IMR-90 (cell line): ENCODE measurements around the gene FARSB. TPM values are rescaled to one million over a fixed set of nuclear protein-coding genes. Genes with fewer than 3 reads are reported as not detected.

ENCODE experiments used
- ATAC-seq: fragments of 200-7000 bp; cut with Tn5 transposase; 2 replicates; pipeline ENCODE4 v1.9.1; 2020; ENCODE audit warnings: low read depth, mild to moderate bottlenecking, moderate library complexity
- BruUV-seq: library from RNA; stranded (reverse); fragments of 400-500 nt; replicated peaks from 2 replicates; lab custom pipeline; 2021; lab: Mats Ljungman, UMichigan
- CTCF ChIA-PET: fragments of 300-600 bp; formaldehyde crosslinking; extraction: SDS; loops from one replicate; lab custom pipeline; 2021; ENCODE audit warnings: antibody characterized with exemption; lab: Yijun Ruan, JAX
- POLR2A ChIA-PET: fragments of 300-600 bp; sonication (Branson Sonifier 250); formaldehyde crosslinking; loops from one replicate; lab custom pipeline; 2022; ENCODE audit warnings: antibody characterized with exemption; ENCODE audit not compliant: unreplicated experiment; lab: Charles Lee
- DNase-seq: peaks from one replicate; pipeline ENCODE4 v3.0.0; 2013
- H2AFZ ChIP-seq: replicated peaks from 2 replicates; pipeline ENCODE3; 2013; ENCODE audit warnings: low read length, mild to moderate bottlenecking; ENCODE audit not compliant: poor library complexity
- H2AK5ac ChIP-seq: 2 replicates; pipeline ENCODE4 v1.6.1; 2013; ENCODE audit warnings: low read depth, low read length, inconsistent platforms
- H2AK9ac ChIP-seq: replicated peaks from 2 replicates; pipeline ENCODE3; 2013; ENCODE audit warnings: mild to moderate bottlenecking, low read depth, low read length, moderate library complexity; ENCODE audit not compliant: poor library complexity
- H2BK120ac ChIP-seq: 2 replicates; pipeline ENCODE4 v1.6.1; 2013; ENCODE audit warnings: low read depth, low read length, inconsistent platforms
- H2BK15ac ChIP-seq: 3 replicates; pipeline ENCODE4 v1.6.1; 2013; ENCODE audit warnings: low read depth, low read length, inconsistent platforms
- H2BK20ac ChIP-seq: 2 replicates; pipeline ENCODE4 v1.6.1; 2013; ENCODE audit warnings: low read depth, mild to moderate bottlenecking, inconsistent platforms, low read length, moderate library complexity
- H2BK5ac ChIP-seq: 2 replicates; pipeline ENCODE4 v1.6.1; 2013; ENCODE audit warnings: mild to moderate bottlenecking, low read depth, low read length, inconsistent platforms; ENCODE audit not compliant: poor library complexity, severe bottlenecking
- H3K14ac ChIP-seq: replicated peaks from 2 replicates; pipeline ENCODE4 v1.6.1; 2013; ENCODE audit warnings: low read depth, low read length, inconsistent platforms
- H3K18ac ChIP-seq: 2 replicates; pipeline ENCODE4 v1.6.1; 2013; ENCODE audit warnings: low read depth, low read length, control low read depth
- H3K23ac ChIP-seq: 2 replicates; pipeline ENCODE4 v1.6.1; 2013; ENCODE audit warnings: low read depth, low read length, inconsistent platforms
- H3K27ac ChIP-seq: 2 replicates; pipeline ENCODE4 v1.5.1; 2013; ENCODE audit warnings: mild to moderate bottlenecking, control low read depth, low read length; ENCODE audit not compliant: insufficient read depth
- H3K27me3 ChIP-seq: 2 replicates; pipeline ENCODE4 v1.6.1; 2013; ENCODE audit warnings: low read length; ENCODE audit not compliant: control insufficient read depth, insufficient read depth
- H3K36me3 ChIP-seq: 2 replicates; pipeline ENCODE4 v1.6.1; 2013; ENCODE audit warnings: low read length, mixed read lengths; ENCODE audit not compliant: control insufficient read depth, insufficient read depth
- H3K4ac ChIP-seq: 2 replicates; pipeline ENCODE4 v1.6.1; 2013; ENCODE audit warnings: low read depth, low read length, inconsistent platforms
- H3K4me1 ChIP-seq: 2 replicates; pipeline ENCODE4 v1.6.1; 2013; ENCODE audit warnings: low read length, mixed read lengths; ENCODE audit not compliant: control insufficient read depth, insufficient read depth
- H3K4me2 ChIP-seq: 2 replicates; pipeline ENCODE4 v1.6.1; 2013; ENCODE audit warnings: low read depth, mild to moderate bottlenecking, control low read depth, low read length, moderate library complexity
- H3K4me3 ChIP-seq: 2 replicates; pipeline ENCODE4 v1.5.1; 2013; ENCODE audit warnings: low read depth, mild to moderate bottlenecking, control low read depth, low read length, moderate library complexity; ENCODE audit not compliant: insufficient read depth
- H3K56ac ChIP-seq: 2 replicates; pipeline ENCODE4 v1.6.1; 2013; ENCODE audit warnings: low read length, inconsistent platforms; ENCODE audit not compliant: insufficient read depth; ENCODE audit errors: extremely low read depth
- H3K79me1 ChIP-seq, 2 experiments: 2 replicates each; pipeline ENCODE4 v1.6.1; 2013; ENCODE audit warnings: low read length in 2 of 2, inconsistent platforms in 1 of 2, low read depth in 1 of 2
- H3K9ac ChIP-seq: 2 replicates; pipeline ENCODE4 v1.6.1; 2013; ENCODE audit warnings: low read depth, low read length, control low read depth
- H3K9me1 ChIP-seq: 2 replicates; pipeline ENCODE4 v1.6.1; 2013; ENCODE audit warnings: low read length, inconsistent platforms; ENCODE audit not compliant: insufficient read depth
- H3K9me3 ChIP-seq: 2 replicates; pipeline ENCODE4 v1.6.1; 2013; ENCODE audit warnings: low read length; ENCODE audit not compliant: control insufficient read depth, insufficient read depth
- H4K20me1 ChIP-seq: 2 replicates; pipeline ENCODE4 v1.6.1; 2013; ENCODE audit warnings: low read length, inconsistent platforms; ENCODE audit not compliant: insufficient read depth
- H4K5ac ChIP-seq: 2 replicates; pipeline ENCODE4 v1.6.1; 2013; ENCODE audit warnings: mild to moderate bottlenecking, low read depth, low read length, control low read depth
- H4K8ac ChIP-seq, 2 experiments: 2 replicates each; pipeline ENCODE4 v1.6.1; 2013; ENCODE audit warnings: low read depth in 2 of 2, low read length in 2 of 2, control low read depth in 1 of 2, inconsistent platforms in 1 of 2
- H4K91ac ChIP-seq: 2 replicates; pipeline ENCODE4 v1.6.1; 2013; ENCODE audit warnings: low read depth, low read length, inconsistent platforms; ENCODE audit not compliant: insufficient read depth
- CEBPB ChIP-seq: IDR thresholded peaks from 2 replicates; pipeline ENCODE4 v1.6.1; 2012; ENCODE audit warnings: low read depth, low read length, improper control_type of control experiment
- CTCF ChIP-seq: conservative IDR thresholded peaks from 2 replicates; pipeline ENCODE4 v1.5.1; 2012; ENCODE audit warnings: mild to moderate bottlenecking, low read depth, low read length, improper control_type of control experiment
- FOS ChIP-seq: fragments of 150-350 bp; IDR thresholded peaks from 2 replicates; pipeline ENCODE4 v1.6.1; 2016; ENCODE audit warnings: low read depth, low read length
- MAFK ChIP-seq: IDR thresholded peaks from 2 replicates; pipeline ENCODE4 v1.6.1; 2012; ENCODE audit warnings: low read depth, low read length, improper control_type of control experiment
- MAZ ChIP-seq: IDR thresholded peaks from 2 replicates; pipeline ENCODE4 v1.6.1; 2012; ENCODE audit warnings: low read depth, mild to moderate bottlenecking, low read length, improper control_type of control experiment, moderate library complexity, borderline replicate concordance
- MXI1 ChIP-seq: IDR thresholded peaks from 2 replicates; pipeline ENCODE4 v1.6.1; 2012; ENCODE audit warnings: low read depth, mild to moderate bottlenecking, low read length, moderate library complexity, borderline replicate concordance
- NFE2L2 ChIP-seq: fragments of 150-350 bp; IDR thresholded peaks from 2 replicates; pipeline ENCODE4 v1.6.1; 2016; ENCODE audit warnings: low read depth, mild to moderate bottlenecking, low read length
- POLR2A ChIP-seq: IDR thresholded peaks from 2 replicates; pipeline ENCODE4 v1.6.1; 2012; ENCODE audit warnings: mild to moderate bottlenecking, low read depth, low read length
- RCOR1 ChIP-seq: IDR thresholded peaks from 2 replicates; pipeline ENCODE4 v1.6.1; 2012; ENCODE audit warnings: mild to moderate bottlenecking, low read length, improper control_type of control experiment; ENCODE audit not compliant: insufficient replicate concordance
- USF2 ChIP-seq: fragments of 150-350 bp; IDR thresholded peaks from 2 replicates; pipeline ENCODE4 v1.6.1; 2017; ENCODE audit warnings: mild to moderate bottlenecking, antibody characterized with exemption, low read length, low read depth
- WGBS, 2 experiments: methylation state at CpG; one replicate each; pipeline versions ENCODE4 v1.1.5 to v1.1.7; 2013; ENCODE audit warnings: missing lambda C conversion rate in 2 of 2; ENCODE audit not compliant: insufficient read length in 1 of 2; ENCODE audit errors: extremely low coverage in 2 of 2; 5-methylcytosine and 5-hydroxymethylcytosine counted together
- dilution Hi-C: fragments of 300-500 bp; cut with HindIII; formaldehyde crosslinking; loops from one replicate; pipeline ENCODE4 v1.14.3; 2018; ENCODE audit warnings: low sequenced_read_pairs; ENCODE audit not compliant: unreplicated experiment
- in situ Hi-C: fragments of 300-500 bp; cut with MboI; formaldehyde crosslinking; loops from 3 replicates; pipeline ENCODE4 v1.14.3; 2019; ENCODE audit warnings: low sequenced_read_pairs, inconsistent platforms, mixed read lengths
- intact Hi-C: fragments of 100-400 bp; cut with micrococcal nuclease; formaldehyde crosslinking; loops from 2 replicates; pipeline ENCODE4 v1.10.0; 2022
- polyA plus RNA-seq, 3 experiments: library from polyadenylated mRNA; depleted of rRNA; stranded (reverse); fragments of >200 nt; gene quantifications; 2 replicates each; pipeline ENCODE4 v1.2.3, GENCODE V29; 2012; ENCODE audit warnings: low replicate concordance in 1 of 3
- total RNA-seq: library from RNA; depleted of rRNA; stranded (reverse); fragments of >200 nt; gene quantifications from 2 replicates; pipeline ENCODE4 v1.2.3, GENCODE V29; 2012

Gene FARSB
- total and polyA plus RNA-seq, 2 of the 4 experiments (the other 2 are of a cell fraction) = 21.1 to 32.5 TPM

GRCh38 chr2:222656526-222657446 is 894 bp upstream of the FARSB start:
- ATAC-seq = peak; percentile 27
- H3K14ac ChIP-seq = peak overlapping the region; percentile 85
- 0 out of 2 replicates have a peak overlapping the region, but pooled peaks have one; percentile 13 for H2BK120ac ChIP-seq
- peaks cover 19 to 37% of the 10 kb centered on the region in 2 experiments; a peak in 3 of 4 replicates for H3K79me1 ChIP-seq
- peak overlapping the region; percentile 91 for H3K9ac ChIP-seq
- BruUV-seq = no TSS peak
- peak overlapping the region; percentile 39; the same call in 1 of the 2 replicates for H4K91ac ChIP-seq
- dilution Hi-C loops (no loop called here), in situ Hi-C loops (no loop called here), intact Hi-C loops (loop anchor here (1.0 kb wide), 1 partner anchor 283 kb away; no protein-coding TSS in a partner anchor)
- no peaks in the 10 kb centered on the region for H3K27me3 ChIP-seq
- 0 out of 2 replicates have a peak, but pooled peaks cover 3% of the 10 kb centered on the region for H4K20me1 ChIP-seq
- peak overlapping the region; percentile 10 for H2AK9ac ChIP-seq
- peak overlapping the region; percentile 85 for H3K4me2 ChIP-seq
- H3K23ac ChIP-seq = peak overlapping the region; percentile 57; the same call in 1 of the 2 replicates
- no peak for DNase-seq
- H4K5ac ChIP-seq = peak overlapping the region; percentile 12
- CTCF ChIA-PET = no interaction called here
- TF ChIP-seq MXI1 (no peak), CTCF (no peak), POLR2A (no peak), NFE2L2 (no peak), FOS (no peak), MAZ (no peak), MAFK (no peak), CEBPB (no peak), RCOR1 (no peak), USF2 (no peak)
- peak overlapping the region; percentile 39 to 71 for H4K8ac ChIP-seq
- H2BK5ac ChIP-seq = peak overlapping the region; percentile 14
- no peak overlapping the region for H2BK20ac ChIP-seq
- no peaks in the 10 kb centered on the region for H3K9me3 ChIP-seq
- H3K27ac ChIP-seq = peak overlapping the region; percentile 82
- peak overlapping the region; percentile 70 for H3K56ac ChIP-seq
- peak overlapping the region; percentile 78 for H2AK5ac ChIP-seq
- POLR2A ChIA-PET = interaction anchor here (0.6 kb wide), 1 partner anchor 907 kb away, joined by 4 read pairs; no protein-coding TSS in a partner anchor
- peaks cover 5% of the 10 kb centered on the region for H3K9me1 ChIP-seq
- H3K36me3 ChIP-seq = no peaks in the 10 kb centered on the region; the same call in 1 of the 2 replicates
- no peaks in the 10 kb centered on the region; the same call in 1 of the 2 replicates for H3K4me1 ChIP-seq
- H2BK15ac ChIP-seq = no peak overlapping the region
- H3K4ac ChIP-seq = peak overlapping the region; percentile 54
- WGBS, 2 experiments = no CpG with 5 or more reads among the region's 13 CpGs
- peak overlapping the region; percentile 85 for H2AFZ ChIP-seq
- H3K18ac ChIP-seq = no peak overlapping the region
- peak overlapping the region; percentile 89 for H3K4me3 ChIP-seq
